Smooth muscle cell (in vitro differentiated cells): Measurements from ENCODE around the gene MAPK10. TPM values are rescaled to one million over a fixed set of nuclear protein-coding genes. Genes with fewer than 3 reads are reported as not detected.

Experiments used
- DNase-seq: peaks from one replicate; lab custom pipeline; 2025; ENCODE audit not compliant: unreplicated experiment; lab: John Stamatoyannopoulos, UW
- H2AFZ ChIP-seq: fragments of 200-600 bp; sonication (generic); 2 replicates; pipeline ENCODE4 v1.6.0; 2016; ENCODE audit warnings: antibody characterized with exemption, low read depth, mild to moderate bottlenecking
- H3F3A ChIP-seq: fragments of 200-600 bp; sonication (generic); 2 replicates; pipeline ENCODE4 v1.6.0; 2017; ENCODE audit warnings: antibody characterized with exemption, low read depth
- H3K27ac ChIP-seq: fragments of 200-600 bp; sonication (generic); 2 replicates; pipeline ENCODE4 v1.5.1; 2016; ENCODE audit warnings: low read depth, mild to moderate bottlenecking
- H3K27me3 ChIP-seq: fragments of 200-600 bp; sonication (generic); 2 replicates; pipeline ENCODE4 v1.6.1; 2016; ENCODE audit warnings: low read depth, mild to moderate bottlenecking
- H3K36me3 ChIP-seq: fragments of 200-600 bp; sonication (generic); 2 replicates; pipeline ENCODE4 v1.5.1; 2016; ENCODE audit warnings: low read depth
- H3K4me1 ChIP-seq: fragments of 200-600 bp; sonication (generic); 2 replicates; pipeline ENCODE4 v1.5.1; 2016; ENCODE audit warnings: low read depth
- H3K4me2 ChIP-seq: fragments of 200-600 bp; sonication (generic); 2 replicates; pipeline ENCODE4 v1.6.0; 2016; ENCODE audit warnings: mild to moderate bottlenecking
- H3K4me3 ChIP-seq: fragments of 200-600 bp; sonication (generic); 2 replicates; pipeline ENCODE4 v1.5.1; 2016; ENCODE audit warnings: mild to moderate bottlenecking
- H3K79me2 ChIP-seq: fragments of 200-600 bp; sonication (generic); 2 replicates; pipeline ENCODE4 v1.6.0; 2016; ENCODE audit warnings: low read depth, mild to moderate bottlenecking
- H3K9ac ChIP-seq: fragments of 200-600 bp; sonication (generic); 2 replicates; pipeline ENCODE4 v1.6.0; 2016; ENCODE audit warnings: low read depth
- H3K9me3 ChIP-seq: fragments of 200-600 bp; sonication (generic); replicated peaks from 2 replicates; pipeline ENCODE4 v1.5.1; 2016; ENCODE audit warnings: low read depth
- H4K20me1 ChIP-seq: fragments of 200-600 bp; sonication (generic); 2 replicates; pipeline ENCODE4 v1.6.0; 2016; ENCODE audit warnings: low read depth
- WGBS: methylation state at CpG from one replicate; pipeline ENCODE4 v1.1.7; 2016; ENCODE audit warnings: low lambda C conversion rate; 5-methylcytosine and 5-hydroxymethylcytosine counted together
- polyA plus RNA-seq: library from polyadenylated mRNA; unstranded; fragments of >200 nt; fragmentation: Nextera tagmentation; extraction: Ambion mirVana; gene quantifications from 2 replicates; pipeline ENCODE4 v1.2.1, GENCODE V29; 2016
- total RNA-seq: library from RNA; depleted of rRNA; stranded (reverse); fragments of >200 nt; gene quantifications from 2 replicates; pipeline ENCODE4 v1.2.3, GENCODE V29; 2014
- TF ChIP-seq, protein P1 (sequence below): fragments of 200-600 bp; sonication (generic); IDR thresholded peaks from 2 replicates; pipeline ENCODE4 v1.5.1; 2017; ENCODE audit warnings: borderline replicate concordance, mild to moderate bottlenecking, antibody characterized with exemption; ENCODE audit not compliant: insufficient read depth, poor library complexity, severe bottlenecking

Gene MAPK10
- total and polyA plus RNA-seq, 2 experiments from 2014 or later = 2.4 to 13.3 TPM

DNA sequence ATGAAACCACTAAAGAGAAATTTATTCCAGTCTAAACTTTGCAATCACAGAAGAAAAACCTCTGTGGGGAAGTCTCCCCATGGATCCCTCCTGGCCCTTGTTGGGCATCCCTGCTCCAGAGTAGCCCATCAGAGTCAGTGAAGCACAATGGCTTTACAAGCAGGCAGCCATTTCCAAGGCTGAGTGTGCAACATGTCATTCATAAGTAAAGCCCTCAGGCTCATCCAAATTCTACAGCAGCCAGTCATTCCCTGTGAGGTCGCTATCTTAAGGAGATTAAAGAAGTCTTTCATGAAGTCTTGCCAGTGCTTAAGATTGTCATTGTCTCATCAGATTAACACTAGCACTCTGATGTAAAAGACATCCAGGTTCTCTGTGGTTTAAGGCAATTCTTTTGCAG, 17.0 kb upstream of the MAPK10 start:
- Histone ChIP-seq H3K9ac (no peak overlapping the region), H3K27me3 (no peaks in the 10 kb centered on the region), H3K4me1 (peaks cover 6% of the 10 kb centered on the region), H3K36me3 (no peaks in the 10 kb centered on the region), H3K79me2 (no peaks in the 10 kb centered on the region), H3K27ac (no peak overlapping the region), H3F3A (no peaks in the 10 kb centered on the region), H4K20me1 (no peaks in the 10 kb centered on the region), H3K9me3 (peaks cover 4% of the 10 kb centered on the region), H3K4me3 (no peak overlapping the region), H2AFZ (no peak overlapping the region), H3K4me2 (no peak overlapping the region)
- WGBS = 50% methylated on average over 1 of the region's 1 CpG
- TF ChIP-seq, protein P1, sequence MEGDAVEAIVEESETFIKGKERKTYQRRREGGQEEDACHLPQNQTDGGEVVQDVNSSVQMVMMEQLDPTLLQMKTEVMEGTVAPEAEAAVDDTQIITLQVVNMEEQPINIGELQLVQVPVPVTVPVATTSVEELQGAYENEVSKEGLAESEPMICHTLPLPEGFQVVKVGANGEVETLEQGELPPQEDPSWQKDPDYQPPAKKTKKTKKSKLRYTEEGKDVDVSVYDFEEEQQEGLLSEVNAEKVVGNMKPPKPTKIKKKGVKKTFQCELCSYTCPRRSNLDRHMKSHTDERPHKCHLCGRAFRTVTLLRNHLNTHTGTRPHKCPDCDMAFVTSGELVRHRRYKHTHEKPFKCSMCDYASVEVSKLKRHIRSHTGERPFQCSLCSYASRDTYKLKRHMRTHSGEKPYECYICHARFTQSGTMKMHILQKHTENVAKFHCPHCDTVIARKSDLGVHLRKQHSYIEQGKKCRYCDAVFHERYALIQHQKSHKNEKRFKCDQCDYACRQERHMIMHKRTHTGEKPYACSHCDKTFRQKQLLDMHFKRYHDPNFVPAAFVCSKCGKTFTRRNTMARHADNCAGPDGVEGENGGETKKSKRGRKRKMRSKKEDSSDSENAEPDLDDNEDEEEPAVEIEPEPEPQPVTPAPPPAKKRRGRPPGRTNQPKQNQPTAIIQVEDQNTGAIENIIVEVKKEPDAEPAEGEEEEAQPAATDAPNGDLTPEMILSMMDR = no peak
- no peak for DNase-seq

DNA sequence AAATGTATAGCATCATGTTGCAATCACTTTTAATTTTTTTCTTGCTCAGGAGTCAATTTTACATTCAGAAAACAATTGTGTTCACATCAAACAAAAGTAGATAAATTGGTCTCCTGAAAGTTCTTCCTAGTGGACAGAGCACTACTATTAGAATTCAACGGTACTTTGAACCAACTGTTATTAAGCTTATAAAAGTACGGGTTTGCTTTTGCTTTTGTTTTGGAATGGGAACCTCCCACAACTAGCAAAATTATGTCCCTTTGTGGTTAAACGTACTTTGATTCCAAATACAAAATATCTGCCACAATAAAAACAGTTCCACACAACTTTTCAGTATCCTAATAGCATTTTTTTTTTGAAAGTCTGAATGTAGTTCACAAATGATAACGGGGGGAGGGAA, 8.6 kb upstream of the MAPK10 start:
- H3K27me3 ChIP-seq = no peaks in the 10 kb centered on the region
- no peak overlapping the region for H2AFZ ChIP-seq
- no peaks in the 10 kb centered on the region for H3K36me3 ChIP-seq
- H3K79me2 ChIP-seq = no peaks in the 10 kb centered on the region
- no peak overlapping the region for H3K4me2 ChIP-seq
- 92% methylated on average over 4 of the region's 4 CpGs for WGBS
- no peak for DNase-seq
- peaks cover 4% of the 10 kb centered on the region for H3K9me3 ChIP-seq
- no peak overlapping the region for H3K27ac ChIP-seq
- H3K4me3 ChIP-seq = no peak overlapping the region
- peaks cover 14% of the 10 kb centered on the region for H3K4me1 ChIP-seq
- TF ChIP-seq, protein P1 = no peak
- H3K9ac ChIP-seq = no peak overlapping the region
- no peaks in the 10 kb centered on the region for H3F3A ChIP-seq
- H4K20me1 ChIP-seq = no peaks in the 10 kb centered on the region

GRCh38 chr4:86367577-86367976, 7.7 kb upstream of the MAPK10 start:
- Histone ChIP-seq H3K4me2 (no peak overlapping the region), H3K27ac (no peak overlapping the region), H3K4me1 (peaks cover 14% of the 10 kb centered on the region), H2AFZ (no peak overlapping the region), H3K9ac (no peak overlapping the region), H3F3A (no peaks in the 10 kb centered on the region), H3K79me2 (no peaks in the 10 kb centered on the region), H4K20me1 (no peaks in the 10 kb centered on the region), H3K9me3 (no peaks in the 10 kb centered on the region), H3K4me3 (no peak overlapping the region), H3K27me3 (no peaks in the 10 kb centered on the region), H3K36me3 (no peaks in the 10 kb centered on the region)
- TF ChIP-seq, protein P1 = no peak
- DNase-seq = no peak
- 87% methylated on average over 1 of the region's 1 CpG for WGBS

DNA sequence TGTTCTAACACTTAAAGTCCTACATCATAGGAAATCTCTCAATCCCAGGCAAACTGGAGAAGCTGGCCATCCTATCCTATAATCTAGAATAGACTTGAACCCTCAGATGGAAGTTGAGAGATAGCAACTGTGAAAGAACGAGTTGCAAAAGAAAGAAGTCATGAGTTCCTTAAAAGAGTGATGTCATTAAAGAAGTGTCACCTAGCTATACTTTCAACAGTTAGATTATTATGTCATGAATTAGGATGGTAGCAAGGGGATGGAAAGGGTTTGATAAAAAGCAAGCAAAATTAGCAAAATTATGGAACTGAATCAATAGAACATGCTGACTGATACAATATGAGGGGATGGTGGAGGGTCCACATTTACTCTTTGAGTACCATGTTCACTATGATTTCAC, 7.1 kb upstream of the MAPK10 start:
- H3F3A ChIP-seq = no peaks in the 10 kb centered on the region
- no peak overlapping the region for H3K9ac ChIP-seq
- H4K20me1 ChIP-seq = no peaks in the 10 kb centered on the region
- 91% methylated on average over 1 of the region's 1 CpG for WGBS
- no peak for DNase-seq
- H3K79me2 ChIP-seq = no peaks in the 10 kb centered on the region
- no peak overlapping the region for H3K4me3 ChIP-seq
- no peaks in the 10 kb centered on the region for H3K36me3 ChIP-seq
- no peaks in the 10 kb centered on the region for H3K9me3 ChIP-seq
- TF ChIP-seq, protein P1 = no peak
- H3K4me1 ChIP-seq = peaks cover 14% of the 10 kb centered on the region
- no peak overlapping the region for H3K4me2 ChIP-seq
- H2AFZ ChIP-seq = no peak overlapping the region
- H3K27ac ChIP-seq = no peak overlapping the region
- no peaks in the 10 kb centered on the region for H3K27me3 ChIP-seq
